ENCODE data around the gene CLCN6.

CLCN6 gene

GRCh38 chr1:11831945-11832725 lies 26.1 kb downstream of the CLCN6 start:
- no peak for DNase-seq

DNA sequence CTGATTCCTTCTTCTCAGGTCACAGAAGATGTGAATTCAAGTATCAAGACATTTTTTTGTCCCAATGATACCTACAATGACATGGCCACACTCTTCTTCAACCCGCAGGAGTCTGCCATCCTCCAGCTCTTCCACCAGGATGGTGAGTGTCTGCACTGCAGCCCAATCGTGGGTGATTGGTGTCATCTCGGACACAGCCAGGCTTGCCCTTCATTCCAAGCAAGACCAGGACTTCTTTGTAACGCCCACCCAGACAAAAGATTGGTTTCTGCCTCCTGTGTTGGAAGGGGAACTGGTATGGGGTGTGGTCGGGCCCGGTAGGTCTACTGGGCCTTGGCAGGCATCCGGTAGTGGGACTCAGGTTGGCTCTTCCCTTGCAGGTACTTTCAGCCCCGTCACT lies 27.5 kb downstream of the CLCN6 start:
- no peak for DNase-seq

DNA sequence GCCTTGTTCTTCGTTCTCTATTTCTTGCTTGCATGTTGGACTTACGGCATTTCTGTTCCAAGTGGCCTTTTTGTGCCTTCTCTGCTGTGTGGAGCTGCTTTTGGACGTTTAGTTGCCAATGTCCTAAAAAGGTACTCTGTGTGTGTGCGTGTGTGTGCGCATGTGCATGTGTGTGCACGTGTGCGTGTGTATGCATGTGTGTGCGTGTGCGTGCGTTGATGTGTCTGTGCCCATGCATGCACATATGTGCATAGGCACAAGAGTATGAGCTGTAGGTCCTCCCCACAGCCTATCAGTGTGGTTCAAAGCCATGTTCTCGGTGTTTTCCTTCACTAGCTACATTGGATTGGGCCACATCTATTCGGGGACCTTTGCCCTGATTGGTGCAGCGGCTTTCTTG lies 27.9 kb downstream of the CLCN6 start:
- DNase-seq: no peak

DNA sequence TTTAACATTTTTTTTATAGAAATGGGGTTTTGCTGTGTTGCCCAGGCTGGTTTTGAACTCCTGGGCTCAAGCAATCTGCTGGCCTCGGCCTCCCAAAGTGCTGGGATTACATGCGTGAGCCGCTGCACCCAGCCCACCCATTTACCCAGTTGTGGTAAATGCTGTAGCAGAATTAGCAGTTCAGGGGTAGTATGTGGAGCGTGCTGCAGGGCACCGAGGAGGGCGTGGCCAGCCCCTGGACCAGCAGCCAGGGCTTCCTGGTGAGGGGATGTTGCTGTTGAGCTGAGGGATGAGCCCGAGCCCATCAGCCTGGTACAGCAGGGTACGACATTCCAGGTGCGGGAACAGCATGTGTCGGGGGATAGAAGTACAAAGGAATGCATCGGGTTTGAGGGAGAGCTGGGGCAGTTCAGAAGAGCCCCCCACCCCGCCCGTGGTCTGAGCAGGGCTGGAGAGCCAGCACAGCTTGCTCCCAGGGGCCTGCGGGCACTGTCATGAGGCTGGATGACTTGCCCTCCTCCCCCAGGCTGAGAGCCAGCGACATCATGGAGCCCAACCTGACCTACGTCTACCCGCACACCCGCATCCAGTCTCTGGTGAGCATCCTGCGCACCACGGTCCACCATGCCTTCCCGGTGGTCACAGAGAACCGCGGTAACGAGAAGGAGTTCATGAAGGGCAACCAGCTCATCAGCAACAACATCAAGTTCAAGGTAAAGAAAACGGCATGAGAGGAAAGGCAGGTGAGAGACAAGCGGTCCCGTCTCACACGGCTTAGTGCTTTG lies 29.6 kb downstream of the CLCN6 start:
- DNase-seq: no peak

GRCh38 chr1:11836955-11837766 lies 31.2 kb downstream of the CLCN6 start:
- DNase-seq: no peak

- no peak for DNase-seq
These were observed 31.9 kb downstream of the CLCN6 start for GRCh38 chr1:11837767-11838348.

- no peak for DNase-seq
These were observed 32.6 kb downstream of the CLCN6 start for GRCh38 chr1:11838349-11839272.

DNA sequence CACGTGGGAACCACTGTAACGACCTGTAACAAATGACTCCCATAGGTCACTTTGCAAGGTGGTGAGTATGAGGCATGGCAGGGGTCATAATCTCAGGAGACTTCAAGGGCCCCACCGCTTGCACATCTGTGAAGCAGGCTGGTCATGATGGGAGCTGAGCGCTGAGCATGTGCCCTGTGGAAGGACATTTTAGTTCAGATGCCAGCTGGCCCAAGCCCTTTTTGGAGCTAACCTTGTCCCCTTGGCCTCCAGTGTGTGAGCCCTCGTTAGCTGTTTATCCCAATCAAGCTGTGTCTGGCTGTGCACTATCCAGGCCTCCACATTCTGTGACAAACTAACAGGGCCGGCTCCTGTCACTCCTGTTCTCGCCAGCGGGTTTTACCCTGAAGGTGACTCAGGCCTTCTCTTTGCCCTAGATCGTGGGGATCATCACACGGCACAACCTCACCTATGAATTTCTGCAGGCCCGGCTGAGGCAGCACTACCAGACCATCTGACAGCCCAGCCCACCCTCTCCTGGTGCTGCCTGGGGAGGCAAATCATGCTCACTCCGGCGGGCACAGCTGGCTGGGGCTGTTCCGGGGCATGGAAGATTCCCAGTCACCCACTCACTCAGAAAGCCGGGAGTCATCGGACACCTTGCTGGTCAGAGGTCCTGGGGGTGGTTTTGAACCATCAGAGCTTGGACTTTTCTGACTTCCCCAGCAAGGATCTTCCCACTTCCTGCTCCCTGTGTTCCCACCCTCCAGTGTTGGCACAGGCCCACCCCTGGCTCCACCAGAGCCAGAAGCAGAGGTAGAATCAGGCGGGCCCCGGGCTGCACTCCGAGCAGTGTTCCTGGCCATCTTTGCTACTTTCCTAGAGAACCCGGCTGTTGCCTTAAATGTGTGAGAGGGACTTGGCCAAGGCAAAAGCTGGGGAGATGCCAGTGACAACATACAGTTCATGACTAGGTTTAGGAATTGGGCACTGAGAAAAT lies 34.0 kb downstream of the CLCN6 start:
- no peak for DNase-seq

DNA sequence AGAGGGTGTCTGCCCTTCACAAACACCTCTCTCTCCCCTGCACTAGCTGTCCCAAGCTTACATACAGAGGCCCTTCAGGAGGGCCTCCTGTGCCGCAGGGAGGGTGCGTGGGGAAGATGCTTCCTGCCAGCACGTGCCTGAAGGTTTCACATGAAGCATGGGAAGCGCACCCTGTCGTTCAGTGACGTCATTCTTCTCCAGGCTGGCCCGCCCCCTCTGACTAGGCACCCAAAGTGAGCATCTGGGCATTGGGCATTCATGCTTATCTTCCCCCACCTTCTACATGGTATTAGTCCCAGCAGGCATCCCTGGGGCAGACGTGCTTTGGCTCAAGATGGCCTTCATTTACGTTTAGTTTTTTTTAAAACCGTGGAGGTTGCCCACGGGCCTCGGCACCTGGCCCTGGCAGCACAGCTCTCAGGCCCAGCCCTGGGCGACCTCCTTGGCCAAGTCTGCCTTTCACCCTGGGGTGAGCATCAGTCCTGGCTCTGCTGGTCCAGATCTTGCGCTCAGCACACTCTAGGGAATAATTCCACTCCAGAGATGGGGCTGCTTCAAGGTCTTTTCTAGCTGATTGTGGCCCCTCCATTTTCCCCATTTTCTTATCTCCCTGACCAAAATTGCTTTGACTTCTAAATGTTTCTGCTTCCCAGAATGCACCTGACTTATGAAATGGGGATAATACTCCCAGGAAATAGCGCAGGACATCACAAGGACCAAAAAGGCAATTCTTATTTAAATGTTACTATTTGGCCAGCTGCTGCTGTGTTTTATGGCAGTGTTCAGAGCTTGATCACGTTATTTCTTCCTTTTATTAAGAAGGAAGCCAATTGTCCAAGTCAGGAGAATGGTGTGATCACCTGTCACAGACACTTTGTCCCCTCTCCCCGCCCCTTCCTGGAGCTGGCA lies 35.5 kb downstream of the CLCN6 start:
- no peak for DNase-seq

GRCh38 chr1:11842154-11843041 lies 36.4 kb downstream of the CLCN6 start:
- no peak for DNase-seq

DNA sequence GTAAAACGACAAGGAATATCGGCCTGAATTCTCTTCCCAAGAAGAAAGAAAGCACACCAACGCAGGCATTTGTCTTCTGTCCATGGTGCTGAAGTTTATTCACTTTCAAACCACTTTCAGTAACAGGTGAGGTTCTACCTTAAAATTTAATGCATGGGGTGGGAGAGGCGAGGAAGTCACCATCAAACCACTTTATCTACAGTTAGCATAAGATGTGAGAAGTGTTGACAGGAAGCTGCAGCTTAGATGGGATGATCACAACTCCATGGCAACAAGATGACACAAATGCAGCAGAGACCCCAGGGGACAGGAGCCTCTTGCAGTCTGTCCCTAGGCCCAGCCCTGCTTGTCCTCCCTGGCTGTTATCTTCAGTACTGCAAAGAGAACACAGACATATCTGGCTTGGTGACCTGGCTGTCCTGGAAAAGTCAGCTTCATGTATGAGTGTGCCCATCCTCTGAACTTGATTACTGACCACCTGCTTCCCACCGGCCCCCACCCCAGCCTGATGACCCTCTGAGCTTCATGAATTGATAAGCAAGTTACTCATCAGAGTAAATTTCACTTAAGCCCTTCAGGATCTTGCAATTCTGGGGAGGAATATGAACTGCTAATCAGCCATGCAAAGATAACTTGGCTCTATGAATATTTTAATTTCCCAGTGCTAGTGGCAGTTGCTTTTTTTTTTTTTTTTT lies 39.8 kb downstream of the CLCN6 start:
- DNase-seq: no peak

DNA sequence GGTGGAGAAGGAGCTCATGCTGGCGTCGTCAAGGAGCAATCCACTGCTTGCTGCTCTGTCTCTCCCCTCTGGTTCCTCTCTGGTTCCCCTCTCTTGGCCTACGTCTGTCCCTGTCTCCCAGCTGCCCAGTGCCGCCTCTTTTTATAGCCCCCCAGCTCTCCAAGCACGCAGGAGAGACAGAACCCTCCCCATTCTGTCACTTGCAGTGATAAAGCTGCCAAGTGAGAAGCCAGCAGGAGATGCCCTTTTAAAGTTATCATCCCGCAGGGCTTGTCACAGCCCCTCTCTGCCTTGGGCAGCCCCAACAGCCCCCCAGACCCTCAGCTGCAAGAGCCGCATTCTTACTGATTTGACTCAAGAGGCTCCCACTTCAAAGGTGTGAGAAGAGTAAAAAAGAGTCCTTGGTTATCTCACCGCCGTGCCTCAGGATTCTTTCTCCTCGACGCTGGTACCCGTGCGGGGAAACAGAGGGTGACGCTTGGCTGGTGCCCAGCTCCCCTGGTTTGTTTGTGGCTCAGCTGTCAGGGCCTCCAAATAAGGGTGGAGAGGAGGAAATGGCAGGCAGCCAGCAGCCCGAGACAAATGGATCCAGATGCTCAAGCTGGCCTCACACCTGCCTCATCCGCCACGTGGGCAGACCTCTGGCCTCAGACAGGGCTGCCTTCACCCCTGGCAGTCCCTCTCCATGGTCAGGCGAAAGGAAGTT lies 41.8 kb downstream of the CLCN6 start, which contains the start of gene NPPA:
TSS of gene NPPA (minus strand) at position 117 of the 706 bp plus-strand sequence. CDS start at position 18, 99 bp downstream.
- DNase-seq: no peak

DNA sequence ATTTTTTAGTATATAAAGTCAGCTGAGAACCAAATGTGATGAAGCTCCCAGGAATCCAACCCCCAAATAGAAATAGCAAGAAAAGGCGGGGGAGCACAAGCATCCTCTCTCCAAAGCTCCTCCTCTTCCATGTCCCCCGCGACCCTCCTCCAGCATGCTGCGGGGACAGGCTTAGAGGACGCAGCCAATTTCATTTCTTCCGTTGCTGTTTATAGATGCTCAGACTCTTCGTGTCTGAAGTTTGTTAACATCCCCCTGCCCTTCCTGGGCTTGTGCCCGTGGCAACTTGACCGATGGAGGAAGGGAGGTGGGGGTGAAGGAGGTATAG lies 42.3 kb downstream of the CLCN6 start:
- no peak for DNase-seq

DNA sequence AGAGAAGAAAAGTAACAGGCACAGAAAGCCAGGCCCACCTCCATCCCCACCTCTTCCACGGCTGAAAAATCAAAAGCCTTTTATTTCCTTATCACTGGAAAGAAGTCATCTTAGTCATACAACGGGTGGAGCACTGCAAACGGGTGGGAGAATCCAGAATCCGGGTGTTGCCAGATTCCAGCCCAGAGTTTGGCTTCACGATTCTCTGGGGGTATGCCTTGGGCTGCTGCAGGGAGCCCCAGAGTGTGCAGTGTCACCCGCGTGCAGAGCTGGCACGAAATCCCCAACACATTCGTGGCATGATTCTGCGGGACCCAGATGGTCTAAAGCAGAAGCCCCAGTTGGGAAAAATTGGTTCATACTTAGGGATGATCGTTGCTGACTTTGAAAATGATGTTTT lies 44.2 kb downstream of the CLCN6 start:
- DNase-seq: no peak

DNA sequence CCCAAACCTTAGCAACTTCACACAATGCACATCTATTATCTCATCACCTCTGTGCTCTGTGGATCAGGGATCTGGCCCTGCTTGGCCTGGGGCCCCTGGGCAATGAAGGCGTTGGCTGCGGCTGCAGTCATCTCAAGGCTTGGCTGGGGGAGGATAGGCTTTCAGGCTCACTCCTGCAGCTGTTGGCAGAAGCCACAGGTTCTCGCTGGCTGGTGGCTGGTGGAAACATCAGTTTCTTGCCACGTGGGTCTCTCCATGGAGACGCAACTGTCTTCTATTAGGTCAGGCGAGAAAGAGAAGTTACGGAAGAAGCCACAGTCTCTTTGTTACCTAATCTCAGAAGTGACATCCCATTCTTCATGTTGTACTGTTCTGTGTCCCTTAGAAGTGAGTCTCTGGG lies 45.2 kb downstream of the CLCN6 start:
- DNase-seq: no peak

DNA sequence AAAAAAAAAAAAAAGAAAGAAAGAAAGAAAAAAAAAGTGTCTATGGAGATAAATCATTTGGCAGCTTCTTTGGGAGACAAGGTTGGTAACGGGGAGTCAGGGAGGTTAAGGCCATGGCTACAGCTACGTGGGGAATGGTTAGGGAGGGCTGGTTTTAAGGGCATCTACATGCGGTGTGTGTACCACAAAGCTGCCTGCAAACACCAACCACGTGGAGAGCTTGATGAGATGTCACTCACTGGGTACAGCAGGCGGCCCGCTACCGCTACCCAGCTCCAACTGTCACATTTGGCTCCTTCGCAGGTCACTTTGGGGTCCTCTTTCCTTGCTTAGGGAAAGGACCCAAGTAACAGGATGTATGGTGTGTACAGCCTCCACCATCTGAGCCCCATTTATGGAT lies 48.5 kb downstream of the CLCN6 start:
- DNase-seq: no peak

DNA sequence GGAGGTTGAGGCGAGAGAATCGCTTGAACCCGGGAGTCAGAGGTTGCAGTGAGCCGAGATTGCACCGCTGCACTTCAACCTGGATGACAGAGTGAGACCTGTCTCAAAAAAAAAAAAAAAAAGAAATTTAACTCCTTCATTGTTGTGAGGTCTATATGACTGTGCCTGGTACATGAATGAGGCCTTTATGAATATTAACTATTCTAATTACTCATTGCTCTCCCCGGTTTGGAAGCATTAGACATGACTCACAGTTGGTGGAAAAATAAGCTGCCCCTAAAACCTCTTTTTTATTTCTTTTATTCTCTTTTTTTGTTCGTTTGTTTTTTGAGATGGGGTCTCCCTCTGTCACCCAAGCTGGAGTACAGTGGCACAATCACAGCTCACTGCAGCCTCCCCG lies 49.4 kb downstream of the CLCN6 start:
- DNase-seq: no peak
